ENCODE data around the gene RABGEF1. TPM values are rescaled to one million over a fixed set of nuclear protein-coding genes. Genes with fewer than 3 reads are reported as not detected.

The RABGEF1 gene
- total and polyA plus RNA-seq, 9 of the 15 experiments (the other 6 are each of a cell fraction or from before 2014, with no cell fraction given), result 7.0 to 29.3 (median 20.5) TPM

GRCh38 chr7:66824041-66824440 lies 83.5 kb downstream of the RABGEF1 start:
- H3K4me1 ChIP-seq (replicated peaks in 1 of 2; ENCODE audit: control insufficient read depth in 2 of 2, insufficient read depth in 2 of 2, low read length in 2 of 2), result no peaks in the 10 kb centered on the region; a peak in 1 of 5 replicates
- H3K9ac ChIP-seq (ENCODE audit: insufficient read depth in 1 of 2, low read depth in 2 of 2, low read length in 2 of 2), result no peak overlapping the region; a peak in 1 of 4 replicates
- no peak for ATAC-seq
- intact Hi-C loops (cut with micrococcal nuclease), result no loop called here
- no TSS peak for BruUV-seq (replicated peaks)
- H3K27me3 ChIP-seq (ENCODE audit: control insufficient read depth in 2 of 2, insufficient read depth in 2 of 2, low read length in 2 of 2), result peaks cover 0 to 8% of the 10 kb centered on the region in 2 experiments; a peak in 1 of 5 replicates
- no peak for FAIRE-seq
- no peaks in the 10 kb centered on the region for H3K79me2 ChIP-seq (ENCODE audit: control insufficient read depth, insufficient read depth, low read length)
- ChIA-PET CTCF (ENCODE audit: low intra/inter-chr PET ratio) (no interaction called here), POLR2A (interaction anchor here (0.8 to 1.5 kb wide), 2 partner anchors 20 to 71 kb away, joined by 3 read pairs; no protein-coding TSS in a partner anchor)
- 32% methylated on average over 7 of the region's 7 CpGs for WGBS (ENCODE audit: insufficient coverage, low coverage, missing lambda C conversion rate)
- H4K20me1 ChIP-seq (replicated peaks; ENCODE audit: control insufficient read depth, insufficient read depth, low read length), result no peaks in the 10 kb centered on the region
- H3K4me3 ChIP-seq, result no peak overlapping the region
- no peak for DNase-seq (ENCODE audit: extremely low read depth in 1 of 4, low spot score in 3 of 4)
- no peak overlapping the region for H3K4me2 ChIP-seq (ENCODE audit: insufficient read depth, low read length)
- H3K36me3 ChIP-seq (ENCODE audit: control insufficient read depth, insufficient read depth, low read length), result no peaks in the 10 kb centered on the region
- H3K9me1 ChIP-seq (ENCODE audit: control insufficient read depth, insufficient read depth, low read length), result no peaks in the 10 kb centered on the region
- no peak overlapping the region for H2AFZ ChIP-seq (ENCODE audit: low read depth, low read length)
- no peak overlapping the region for H3K27ac ChIP-seq (ENCODE audit: extremely low read depth, low read depth, low read length)
- in situ Hi-C loops (cut with MboI), result no loop called here
- no peaks in the 10 kb centered on the region for H3K9me3 ChIP-seq (replicated peaks; ENCODE audit: control insufficient read depth, insufficient read depth, low read depth, low read length)
- TF ChIP-seq ZBTB49 (CRISPR knock-in tag; IDR thresholded peaks at IDR 0.05; ENCODE audit: borderline replicate concordance) (no peak), ZNF57 (CRISPR knock-in tag; IDR thresholded peaks at IDR 0.05) (no peak), CHD7 (IDR thresholded peaks at IDR 0.05; ENCODE audit: low read depth, low read length) (no peak), BRF1 (IDR thresholded peaks at IDR 0.05; ENCODE audit: borderline replicate concordance, extremely low read depth, insufficient read length) (no peak)
